ENCODE results near the gene OR10H4. TPM values are rescaled to one million over a fixed set of nuclear protein-coding genes. Genes with fewer than 3 reads are reported as not detected.

OR10H4 gene
- total RNA-seq, 4 donors from 2014 or later: not detected

DNA sequence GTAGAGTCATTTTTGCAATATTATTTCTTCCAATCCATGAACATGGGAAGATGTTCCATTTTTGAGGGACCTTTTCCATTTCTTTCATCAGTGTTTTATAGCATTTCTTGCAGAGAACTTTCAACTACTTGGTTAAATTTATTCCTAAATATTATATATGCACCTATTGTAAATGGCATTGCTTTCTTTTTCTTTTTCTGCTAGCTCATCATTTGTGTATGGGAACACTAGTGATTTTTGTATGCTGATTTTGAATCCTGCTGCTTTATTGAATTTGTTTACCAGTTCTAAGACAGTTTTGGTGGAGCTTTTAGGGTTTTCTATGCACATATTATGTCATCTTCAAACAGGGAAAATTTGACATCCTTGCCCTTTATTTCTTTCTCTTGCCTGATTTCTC is 43.8 kb upstream of the OR10H4 start:
- Histone ChIP-seq H3K4me3 (replicated peaks in 1 of 3) (no peak overlapping the region), H3K9me3 (no peaks in the 10 kb centered on the region), H3K4me1 (no peaks in the 10 kb centered on the region), H3K27ac (no peak overlapping the region), H3K36me3 (no peaks in the 10 kb centered on the region), H3K27me3 (no peaks in the 10 kb centered on the region)
- TF ChIP-seq, protein P1, sequence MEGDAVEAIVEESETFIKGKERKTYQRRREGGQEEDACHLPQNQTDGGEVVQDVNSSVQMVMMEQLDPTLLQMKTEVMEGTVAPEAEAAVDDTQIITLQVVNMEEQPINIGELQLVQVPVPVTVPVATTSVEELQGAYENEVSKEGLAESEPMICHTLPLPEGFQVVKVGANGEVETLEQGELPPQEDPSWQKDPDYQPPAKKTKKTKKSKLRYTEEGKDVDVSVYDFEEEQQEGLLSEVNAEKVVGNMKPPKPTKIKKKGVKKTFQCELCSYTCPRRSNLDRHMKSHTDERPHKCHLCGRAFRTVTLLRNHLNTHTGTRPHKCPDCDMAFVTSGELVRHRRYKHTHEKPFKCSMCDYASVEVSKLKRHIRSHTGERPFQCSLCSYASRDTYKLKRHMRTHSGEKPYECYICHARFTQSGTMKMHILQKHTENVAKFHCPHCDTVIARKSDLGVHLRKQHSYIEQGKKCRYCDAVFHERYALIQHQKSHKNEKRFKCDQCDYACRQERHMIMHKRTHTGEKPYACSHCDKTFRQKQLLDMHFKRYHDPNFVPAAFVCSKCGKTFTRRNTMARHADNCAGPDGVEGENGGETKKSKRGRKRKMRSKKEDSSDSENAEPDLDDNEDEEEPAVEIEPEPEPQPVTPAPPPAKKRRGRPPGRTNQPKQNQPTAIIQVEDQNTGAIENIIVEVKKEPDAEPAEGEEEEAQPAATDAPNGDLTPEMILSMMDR (IDR thresholded peaks at IDR 0.05): no peak
- TF ChIP-seq POLR2A (IDR thresholded peaks at IDR 0.05): no peak
- intact Hi-C loops (cut with DNase I): no loop called here
- no peak for DNase-seq

DNA sequence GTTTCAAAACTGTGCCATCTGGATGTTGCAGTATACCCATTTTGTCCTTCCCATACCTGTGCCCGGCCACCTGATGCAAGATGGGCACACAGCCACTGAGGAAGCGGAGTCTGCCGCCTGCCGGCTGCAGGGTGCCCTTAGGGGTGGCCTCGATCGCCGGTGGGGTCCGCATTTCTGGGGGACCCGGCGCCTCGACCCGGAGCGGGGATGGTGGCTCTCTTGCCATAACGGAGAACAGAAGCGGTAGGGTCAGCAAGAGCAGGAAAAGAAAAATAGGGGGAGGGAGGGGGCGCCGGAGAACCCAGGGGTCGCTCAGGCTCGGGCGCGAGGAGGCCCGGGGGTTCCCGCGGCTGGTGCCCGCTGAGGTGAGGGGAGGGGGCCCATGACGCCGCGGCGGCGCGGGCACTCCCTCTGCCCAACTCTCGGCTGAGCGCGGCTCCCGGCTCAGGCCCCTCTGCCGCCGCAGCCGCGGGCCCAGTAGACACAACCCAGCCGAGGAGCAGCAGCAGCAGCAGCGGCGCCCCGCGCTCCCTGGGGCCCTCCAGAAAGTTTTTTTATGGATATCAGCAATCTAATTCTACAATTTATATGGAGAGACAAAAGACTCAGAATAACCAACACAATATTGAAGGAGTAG is 37.1 kb upstream of the OR10H4 start:
- H3K4me3 ChIP-seq (replicated peaks in 1 of 3): no peak overlapping the region
- H3K9me3 ChIP-seq: no peaks in the 10 kb centered on the region
- intact Hi-C loops (cut with DNase I): no loop called here
- H3K27ac ChIP-seq: no peak overlapping the region
- H3K36me3 ChIP-seq: no peaks in the 10 kb centered on the region
- H3K27me3 ChIP-seq: peaks cover 8% of the 10 kb centered on the region
- TF ChIP-seq, protein P1 (IDR thresholded peaks at IDR 0.05): no peak
- TF ChIP-seq POLR2A (IDR thresholded peaks at IDR 0.05): no peak
- no peaks in the 10 kb centered on the region for H3K4me1 ChIP-seq
- WGBS, 2 donors: 2 to 10% methylated on average over 34 to 37 of the region's 44 CpGs
- DNase-seq: no peak

GRCh38 chr19:15913384-15913783 is 35.4 kb upstream of the OR10H4 start:
- no peak overlapping the region for H3K27ac ChIP-seq

DNA sequence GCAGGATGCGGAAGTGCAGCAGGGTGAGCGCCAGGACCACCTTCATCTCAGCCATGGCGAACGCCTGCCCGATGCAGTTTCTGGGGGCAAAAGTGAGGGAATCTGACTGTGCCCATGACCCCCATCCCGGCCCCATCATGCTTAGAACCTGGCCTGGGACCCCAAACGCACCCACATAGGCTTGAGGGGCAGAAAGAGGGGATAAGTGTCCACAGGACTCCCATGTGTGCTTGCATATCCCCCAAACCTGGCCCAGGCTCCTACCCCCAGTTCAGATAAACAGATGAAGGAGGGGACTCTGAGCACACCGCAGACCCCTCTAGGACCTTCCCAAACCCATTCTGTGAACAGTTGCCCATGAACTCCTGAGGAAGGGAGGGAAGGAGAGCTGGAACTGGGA is 35.0 kb upstream of the OR10H4 start:
- Histone ChIP-seq H3K27me3 (peaks cover 8% of the 10 kb centered on the region), H3K9me3 (no peaks in the 10 kb centered on the region), H3K36me3 (no peaks in the 10 kb centered on the region), H3K4me1 (no peaks in the 10 kb centered on the region), H3K27ac (no peak overlapping the region), H3K4me3 (replicated peaks in 1 of 3) (no peak overlapping the region)
- TF ChIP-seq, protein P1 (IDR thresholded peaks at IDR 0.05): no peak
- TF ChIP-seq POLR2A (IDR thresholded peaks at IDR 0.05): no peak
- DNase-seq: no peak
- WGBS, 2 donors: 100% methylated on average over 1 of the region's 8 CpGs
- intact Hi-C loops (cut with DNase I): no loop called here

More at GRCh38 chr19:15913384-15913783, 35.4 kb upstream of the OR10H4 start:
- DNase-seq: no peak
- intact Hi-C loops (cut with DNase I): no loop called here
- TF ChIP-seq, protein P1 (IDR thresholded peaks at IDR 0.05): no peak
- TF ChIP-seq POLR2A (IDR thresholded peaks at IDR 0.05): no peak
- 74 to 76% methylated on average over 5 to 6 of the region's 6 CpGs for WGBS, 2 donors
- no peaks in the 10 kb centered on the region for H3K36me3 ChIP-seq
- H3K27me3 ChIP-seq: peaks cover 8% of the 10 kb centered on the region
- no peaks in the 10 kb centered on the region for H3K9me3 ChIP-seq
- H3K4me1 ChIP-seq: no peaks in the 10 kb centered on the region
- no peak overlapping the region for H3K4me3 ChIP-seq (replicated peaks in 1 of 3)

- Histone ChIP-seq H3K4me1 (no peaks in the 10 kb centered on the region), H3K36me3 (no peaks in the 10 kb centered on the region), H3K9me3 (no peaks in the 10 kb centered on the region), H3K27me3 (peaks cover 8% of the 10 kb centered on the region), H3K27ac (no peak overlapping the region), H3K4me3 (replicated peaks in 1 of 3) (no peak overlapping the region)
- no peak for DNase-seq
- TF ChIP-seq POLR2A (IDR thresholded peaks at IDR 0.05): no peak
- intact Hi-C loops (cut with DNase I): no loop called here
- 86 to 91% methylated on average over 2 of the region's 2 CpGs for WGBS, 2 donors
Observed at GRCh38 chr19:15915109-15915508, 33.7 kb upstream of the OR10H4 start.
